Measurements from ENCODE around the gene SMC1B. TPM values are rescaled to one million over a fixed set of nuclear protein-coding genes. Genes with fewer than 3 reads are reported as not detected.

SMC1B gene
- total and polyA plus RNA-seq, 2 of the 8 experiments (the other 6 are each of a cell fraction or from before 2014, with no cell fraction given), result 0.02 TPM; not detected in 1

DNA sequence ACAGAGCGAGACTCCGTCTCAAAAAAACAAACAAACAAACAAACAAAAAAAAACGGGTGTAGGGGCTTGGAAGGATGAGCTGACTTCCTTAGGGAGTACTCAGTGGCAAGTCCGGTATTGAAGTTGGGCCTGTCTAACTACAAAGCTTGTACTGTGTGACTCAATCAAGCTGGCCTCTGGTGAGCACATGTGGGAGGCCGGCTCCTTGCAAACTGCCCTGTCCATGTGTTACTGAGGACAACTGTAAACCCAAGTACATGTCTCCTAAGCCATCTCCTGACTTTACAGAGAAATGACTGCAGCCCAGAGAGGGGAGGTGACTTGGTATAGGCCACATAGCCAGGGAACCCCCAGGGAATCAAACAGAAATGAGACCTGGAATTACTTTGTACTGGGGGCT lies 11.7 kb upstream of the SMC1B start:
- H3K9ac ChIP-seq (replicated peaks in 1 of 4; ENCODE audit: extremely low read depth in 1 of 4, low read depth in 3 of 4, low read length in 3 of 4), result no peak overlapping the region
- no peak overlapping the region for H2BK20ac ChIP-seq (ENCODE audit: low read length)
- H4K20me1 ChIP-seq (replicated peaks in 1 of 2; ENCODE audit: control insufficient read depth in 1 of 2, insufficient read depth in 2 of 2, low read length in 2 of 2), result no peaks in the 10 kb centered on the region
- no peaks in the 10 kb centered on the region for H3K9me3 ChIP-seq (ENCODE audit: insufficient read depth in 2 of 2, low read depth in 1 of 2, low read length in 1 of 2)
- no peak overlapping the region for H3K27ac ChIP-seq (ENCODE audit: low read depth, low read length)
- H4K91ac ChIP-seq (replicated peaks; ENCODE audit: insufficient read length, low read length), result no peak overlapping the region
- no peaks in the 10 kb centered on the region; a peak in 1 of 7 replicates for H3K4me1 ChIP-seq (replicated peaks in 1 of 4; ENCODE audit: control insufficient read depth in 3 of 4, insufficient read depth in 4 of 4, low read length in 3 of 4)
- H3K4me3 ChIP-seq (ENCODE audit: extremely low read depth in 1 of 4, insufficient read depth in 2 of 4, low read depth in 3 of 4, low read length in 4 of 4), result no peak overlapping the region
- no peak overlapping the region for H3K14ac ChIP-seq (ENCODE audit: insufficient read length)
- H3K4me2 ChIP-seq (ENCODE audit: insufficient read depth in 1 of 2, low read depth in 2 of 2, low read length in 2 of 2), result no peak overlapping the region
- H3K27me3 ChIP-seq (replicated peaks in 1 of 4; ENCODE audit: control insufficient read depth in 3 of 4, extremely low read depth in 1 of 4, insufficient read depth in 3 of 4, low read length in 3 of 4), result no peaks in the 10 kb centered on the region
- no peak overlapping the region for H2AK5ac ChIP-seq (ENCODE audit: low read depth, low read length)
- no peak overlapping the region for H2BK15ac ChIP-seq (ENCODE audit: low read length)
- H3K79me2 ChIP-seq (ENCODE audit: control insufficient read depth in 1 of 2, insufficient read depth in 2 of 2, low read length in 2 of 2), result no peaks in the 10 kb centered on the region
- DNase-seq (ENCODE audit: low read depth in 1 of 2, low spot score in 2 of 2) (no peak), FAIRE-seq (no peak)
- POLR2A ChIA-PET (ENCODE audit: partially characterized antibody), result interaction anchor here (0.8 kb wide), 1 partner anchor 11 kb away, joined by 4 read pairs; no protein-coding TSS in a partner anchor
- no peak overlapping the region for H3K4ac ChIP-seq (replicated peaks; ENCODE audit: insufficient read length, low read depth, low read length)
- WGBS, 2 experiments (ENCODE audit: extremely low coverage in 1 of 2, insufficient coverage in 1 of 2, insufficient read length in 1 of 2, insufficient replicate concordance in 2 of 2, low coverage in 1 of 2, low lambda C conversion rate in 2 of 2, missing lambda C conversion rate in 1 of 2), result 80% methylated on average over 5 of the region's 5 CpGs; no CpG with 5 or more reads in 1 of the 2 experiments
- H3K56ac ChIP-seq (replicated peaks; ENCODE audit: insufficient read length, low read depth, low read length), result no peak overlapping the region
- no peaks in the 10 kb centered on the region; a peak in 1 of 8 replicates for H3K36me3 ChIP-seq (ENCODE audit: control insufficient read depth in 2 of 4, insufficient read depth in 4 of 4, low read length in 3 of 4)
- H3K23me2 ChIP-seq (ENCODE audit: low read depth, low read length), result no peaks in the 10 kb centered on the region; the same call in 1 of the 2 replicates
- CTCF ChIA-PET (ENCODE audit: partially characterized antibody), result interaction anchor here (0.6 to 2.2 kb wide), 4 partner anchors 9 to 140 kb away, joined by 3 to 7 read pairs (median 5); partner anchors contain the start of gene UPK3A
- H3K23ac ChIP-seq (ENCODE audit: insufficient read length), result no peak overlapping the region
- H3K79me1 ChIP-seq (ENCODE audit: low read depth, low read length), result no peaks in the 10 kb centered on the region
- H2BK5ac ChIP-seq (ENCODE audit: low read depth, low read length), result no peak overlapping the region
- H2AFZ ChIP-seq (ENCODE audit: low read length), result no peak overlapping the region
- H4K8ac ChIP-seq (ENCODE audit: extremely low read depth, insufficient read depth, low read length), result no peak overlapping the region
- no peak overlapping the region for H2BK120ac ChIP-seq (replicated peaks; ENCODE audit: low read depth, low read length)
- H2BK12ac ChIP-seq (ENCODE audit: low read depth, low read length), result no peak overlapping the region
- no peak overlapping the region for H4K5ac ChIP-seq (ENCODE audit: insufficient read length, low read depth, low read length)
- H3K18ac ChIP-seq (ENCODE audit: extremely low read depth, low read length), result no peak overlapping the region
- TF ChIP-seq CHD1 (IDR thresholded peaks at IDR 0.05; ENCODE audit: low read depth, low read length) (no peak), TAF1 (IDR thresholded peaks at IDR 0.05; ENCODE audit: low read depth, low read length) (no peak), JUN (IDR thresholded peaks at IDR 0.05; ENCODE audit: low read depth, low read length) (no peak), CBX8 (IDR thresholded peaks at IDR 0.05; ENCODE audit: borderline replicate concordance, low read depth, low read length) (no peak), TAF7 (optimal IDR thresholded peaks at IDR 0.05; ENCODE audit: borderline replicate concordance, low read depth, low read length) (no peak), BACH1 (IDR thresholded peaks at IDR 0.05; ENCODE audit: low read length) (no peak), EP300 (IDR thresholded peaks at IDR 0.05; ENCODE audit: borderline replicate concordance in 1 of 2, low read depth in 2 of 2, low read length in 2 of 2) (no peak), HDAC2 (IDR thresholded peaks at IDR 0.05; ENCODE audit: borderline replicate concordance in 1 of 2, low read depth in 2 of 2, low read length in 2 of 2) (no peak)
- TF ChIP-seq, protein P1, sequence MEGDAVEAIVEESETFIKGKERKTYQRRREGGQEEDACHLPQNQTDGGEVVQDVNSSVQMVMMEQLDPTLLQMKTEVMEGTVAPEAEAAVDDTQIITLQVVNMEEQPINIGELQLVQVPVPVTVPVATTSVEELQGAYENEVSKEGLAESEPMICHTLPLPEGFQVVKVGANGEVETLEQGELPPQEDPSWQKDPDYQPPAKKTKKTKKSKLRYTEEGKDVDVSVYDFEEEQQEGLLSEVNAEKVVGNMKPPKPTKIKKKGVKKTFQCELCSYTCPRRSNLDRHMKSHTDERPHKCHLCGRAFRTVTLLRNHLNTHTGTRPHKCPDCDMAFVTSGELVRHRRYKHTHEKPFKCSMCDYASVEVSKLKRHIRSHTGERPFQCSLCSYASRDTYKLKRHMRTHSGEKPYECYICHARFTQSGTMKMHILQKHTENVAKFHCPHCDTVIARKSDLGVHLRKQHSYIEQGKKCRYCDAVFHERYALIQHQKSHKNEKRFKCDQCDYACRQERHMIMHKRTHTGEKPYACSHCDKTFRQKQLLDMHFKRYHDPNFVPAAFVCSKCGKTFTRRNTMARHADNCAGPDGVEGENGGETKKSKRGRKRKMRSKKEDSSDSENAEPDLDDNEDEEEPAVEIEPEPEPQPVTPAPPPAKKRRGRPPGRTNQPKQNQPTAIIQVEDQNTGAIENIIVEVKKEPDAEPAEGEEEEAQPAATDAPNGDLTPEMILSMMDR (IDR thresholded peaks at IDR 0.05; ENCODE audit: control extremely low read depth in 1 of 3, insufficient read depth in 1 of 3, low read depth in 1 of 3, low read length in 3 of 3), result no peak
